GM18909 (cell line): Measurements from ENCODE around the gene GNAQ.

Experiments used
- ATAC-seq: cut with Tn5 transposase; IDR thresholded peaks from one replicate; pipeline ENCODE4 v1.9.1; 2021; ENCODE audit warnings: mild to moderate bottlenecking; ENCODE audit not compliant: unreplicated experiment, poor library complexity

GNAQ gene

DNA sequence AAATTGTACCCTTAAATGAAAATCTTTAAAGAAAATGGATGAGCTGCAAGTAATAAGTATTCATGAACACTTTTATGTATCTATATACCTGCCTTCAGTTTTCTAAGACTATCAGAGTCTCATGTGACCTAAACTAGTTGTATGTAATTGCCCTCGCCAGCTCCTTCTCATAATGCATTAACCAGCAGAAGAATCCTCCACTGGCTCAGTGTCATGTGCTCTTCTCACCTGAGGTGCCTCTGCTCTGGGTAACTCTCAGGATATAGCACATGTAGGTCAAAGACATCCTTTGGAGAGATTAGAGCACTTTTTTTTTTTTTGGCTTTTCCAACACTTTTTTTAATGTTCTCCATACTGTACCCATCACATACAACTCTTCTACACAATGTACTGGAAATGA is 199.8 kb downstream of the GNAQ start:
- no peak for ATAC-seq

DNA sequence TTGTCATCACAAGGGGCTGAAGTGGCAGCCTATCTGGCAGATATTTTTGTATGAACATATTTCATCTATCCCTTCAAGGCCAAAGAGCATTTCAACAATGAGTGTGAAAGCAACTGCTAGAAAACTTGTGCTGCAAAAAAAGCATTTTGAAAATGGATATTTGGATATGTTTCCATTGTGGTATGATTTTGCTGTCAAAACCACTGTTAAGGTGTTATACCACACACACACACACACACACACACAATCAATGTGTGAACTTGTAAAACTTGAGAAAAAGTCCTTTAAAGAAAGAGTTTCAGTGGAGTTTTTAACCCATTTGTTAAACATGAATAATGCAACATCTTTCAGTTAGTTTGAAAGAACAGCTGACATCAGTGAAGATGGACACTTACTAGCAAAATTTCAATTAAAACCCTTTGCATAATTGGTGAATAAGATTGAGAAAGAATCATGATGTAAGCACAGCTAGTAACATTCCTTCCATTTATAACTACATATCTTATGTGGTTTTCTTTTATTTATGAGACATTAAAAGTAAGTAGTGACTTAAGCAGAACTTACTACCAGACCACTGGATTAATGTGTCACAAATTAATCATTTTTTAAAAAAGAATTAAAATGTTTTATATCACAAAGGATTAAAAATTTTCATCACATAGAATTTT is 200.9 kb downstream of the GNAQ start:
- no peak for ATAC-seq

DNA sequence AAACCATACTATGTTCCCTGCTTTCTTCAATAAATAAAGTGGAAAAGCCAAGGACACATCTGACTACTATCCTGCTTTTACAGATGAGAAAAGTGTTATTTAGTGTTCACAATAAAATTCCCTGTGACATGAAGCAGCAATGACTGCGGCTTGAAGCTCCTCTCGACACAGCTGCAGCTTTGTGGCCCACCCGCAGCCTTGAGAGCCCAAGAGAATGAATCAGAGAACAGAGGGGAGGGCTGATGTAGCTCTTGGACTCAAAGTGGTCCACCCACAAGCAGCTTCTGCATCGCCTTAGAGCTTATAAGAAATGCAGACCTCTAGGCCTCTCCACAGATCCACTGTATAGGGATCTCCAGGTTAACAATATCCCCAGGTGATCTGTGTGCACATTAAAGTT is 202.2 kb downstream of the GNAQ start:
- no peak for ATAC-seq

DNA sequence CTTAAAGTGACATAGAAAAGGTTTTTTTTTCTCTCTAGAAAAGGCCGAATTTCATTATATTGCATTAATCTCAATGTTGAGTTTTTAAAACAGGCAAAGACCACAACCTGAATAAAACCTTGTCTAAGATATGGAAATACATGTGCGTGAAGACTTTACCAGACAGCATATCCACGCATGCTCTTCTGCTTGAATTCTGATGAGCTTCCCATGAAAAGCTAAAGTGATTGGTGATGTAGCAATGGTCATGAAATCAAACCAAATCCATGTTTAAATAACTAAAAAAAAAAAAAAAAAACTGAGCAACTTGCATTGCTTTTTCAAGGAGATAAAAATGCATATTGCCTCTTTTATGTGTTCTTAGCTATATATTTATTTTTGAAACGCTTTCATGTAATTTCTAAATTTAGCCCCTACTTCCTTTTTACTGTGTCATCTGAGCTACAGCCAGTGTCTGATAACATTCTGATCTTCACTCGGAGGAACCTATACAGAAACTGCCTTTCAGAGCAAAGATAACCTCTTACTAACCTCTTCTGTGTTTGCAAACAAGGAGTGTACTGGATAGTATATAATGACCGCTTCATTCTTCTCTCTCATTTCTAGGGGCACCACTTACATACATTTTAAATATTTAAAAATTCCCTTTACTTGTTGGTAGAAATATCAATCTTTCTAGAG is 204.4 kb downstream of the GNAQ start:
- no peak for ATAC-seq

DNA sequence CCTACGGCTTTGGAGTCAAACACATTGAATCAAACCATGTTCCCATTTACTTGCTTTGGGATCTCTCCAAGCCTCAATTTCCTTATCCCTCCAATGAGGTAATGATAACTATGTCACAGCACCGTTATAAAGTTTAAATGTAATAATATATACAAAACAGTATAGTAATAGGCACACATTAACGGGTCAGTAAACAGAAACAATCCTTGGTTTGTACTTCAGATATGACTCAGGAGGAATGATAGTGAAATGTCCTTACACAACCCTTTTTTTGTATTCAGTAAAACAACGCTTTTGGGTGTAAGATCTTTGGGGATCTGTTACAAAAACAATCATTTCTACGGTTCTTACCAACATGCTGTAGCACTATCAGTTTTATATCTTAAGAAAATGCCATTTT is 205.0 kb downstream of the GNAQ start:
- no peak for ATAC-seq

DNA sequence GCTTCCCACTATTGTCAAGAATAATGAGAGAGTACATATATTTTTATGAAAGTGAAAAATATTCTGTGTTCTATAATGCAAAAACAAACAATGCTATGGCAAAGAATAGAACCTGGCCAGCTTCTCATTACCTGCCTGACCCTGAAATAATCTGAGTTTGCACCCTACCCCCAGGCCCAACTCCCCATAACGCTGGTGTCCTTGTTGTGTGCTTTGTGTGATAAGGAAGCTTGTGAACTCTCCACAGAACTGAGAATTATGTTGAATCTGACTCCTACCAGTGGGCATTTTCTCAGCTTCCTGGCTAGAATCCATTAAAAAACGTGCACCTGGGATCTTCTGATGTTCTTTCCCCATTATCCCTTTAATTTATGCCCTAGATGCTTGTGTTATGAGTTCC is 205.5 kb downstream of the GNAQ start:
- no peak for ATAC-seq

DNA sequence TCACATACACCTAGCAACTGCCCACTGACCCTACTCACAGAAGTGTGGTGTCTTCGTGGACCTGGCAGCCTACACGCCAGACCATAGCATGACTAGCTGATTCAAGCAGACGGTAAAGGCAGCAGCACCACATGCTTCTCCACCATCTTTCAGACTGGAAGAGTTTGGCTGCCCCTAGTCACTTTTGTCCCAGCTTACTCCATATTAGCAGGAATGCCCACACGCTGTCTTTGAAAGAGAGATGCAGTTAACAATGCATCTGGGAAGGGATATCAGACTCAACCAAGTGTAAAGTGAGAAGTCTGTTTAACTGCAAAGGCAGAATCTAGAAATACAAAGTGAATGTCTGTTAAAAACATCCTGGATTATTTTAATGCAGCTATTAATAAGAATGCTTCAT is 206.2 kb downstream of the GNAQ start:
- ATAC-seq, result no peak

DNA sequence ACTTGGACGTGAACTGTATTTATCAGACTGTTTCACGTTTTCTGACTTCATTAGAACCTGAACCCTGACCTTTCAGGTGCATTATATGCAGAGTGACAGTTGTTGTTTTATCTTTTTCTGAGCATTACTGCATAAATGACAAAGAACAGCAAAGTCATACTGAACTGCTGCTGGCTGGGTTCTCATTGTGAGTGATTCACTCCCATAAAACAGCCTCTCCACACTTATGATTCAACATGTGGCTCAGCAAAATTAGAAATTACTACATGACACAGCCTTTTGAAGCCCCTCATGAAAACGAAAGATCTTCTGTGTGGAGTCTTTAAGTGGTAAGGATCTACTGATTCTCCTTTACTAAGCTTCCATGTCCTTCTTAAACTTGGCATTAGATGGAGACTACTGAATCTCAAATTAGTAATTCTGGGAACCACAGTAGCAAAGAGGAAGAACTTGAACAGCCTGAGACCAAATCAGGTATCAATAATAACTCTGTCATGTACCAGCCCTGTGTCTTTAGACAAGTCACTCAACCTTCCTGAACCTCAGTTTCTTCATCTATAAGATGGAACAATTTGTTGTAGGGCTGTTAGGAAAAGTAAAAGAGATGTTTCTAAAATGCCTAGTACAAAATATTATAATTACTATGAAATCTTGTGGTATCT is 211.2 kb downstream of the GNAQ start:
- ATAC-seq, result no peak

DNA sequence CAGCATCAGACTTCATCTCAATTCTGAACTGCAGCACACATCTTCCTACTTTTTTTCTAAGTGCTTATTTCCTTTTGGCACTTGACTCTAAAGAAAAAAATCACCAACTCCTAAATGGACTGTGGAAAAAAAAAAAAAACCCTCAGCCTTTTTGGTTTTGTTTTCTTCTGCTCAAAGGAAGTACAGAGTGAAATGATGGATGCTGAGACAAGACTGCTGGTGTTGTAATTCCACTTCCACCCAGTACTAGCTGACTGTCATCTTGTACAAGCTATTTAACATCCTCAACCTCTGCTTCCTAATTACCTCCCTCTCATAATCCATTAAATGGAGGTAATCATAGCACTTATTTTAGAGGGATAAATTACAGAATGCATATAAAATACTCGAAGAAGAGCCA is 212.0 kb downstream of the GNAQ start:
- no peak for ATAC-seq

DNA sequence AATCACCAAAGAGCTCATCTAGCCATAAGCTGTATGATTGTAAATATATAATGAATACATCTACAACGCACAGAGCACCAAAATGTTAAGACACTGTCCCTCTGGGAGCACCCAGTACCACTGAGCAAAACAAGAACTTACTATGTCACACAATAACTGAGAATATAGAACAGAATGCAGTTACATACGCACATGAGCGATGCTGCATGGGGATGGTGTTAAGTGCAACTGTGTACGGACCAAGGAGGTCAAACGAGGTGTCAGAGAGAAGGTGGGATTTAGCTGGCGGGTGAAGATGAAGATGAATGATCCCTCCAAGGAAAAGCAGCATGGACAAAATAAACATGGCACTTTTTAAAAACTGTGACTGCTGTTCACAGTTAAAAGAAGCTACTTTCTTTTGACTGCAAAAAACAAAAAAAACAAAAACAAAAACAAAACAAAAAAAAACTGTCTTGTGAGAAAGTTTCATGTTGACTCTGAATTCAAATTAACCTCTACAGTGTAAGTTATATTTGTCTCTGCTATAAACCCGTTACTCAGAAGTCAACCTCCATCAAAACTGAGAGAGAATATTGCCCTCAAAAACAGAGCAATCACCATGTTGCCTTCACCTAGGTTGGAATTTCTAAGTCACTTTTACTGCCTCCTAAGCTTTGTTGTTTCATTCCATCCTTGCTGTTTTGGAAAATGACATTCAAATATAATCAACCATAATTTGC is 213.9 kb downstream of the GNAQ start:
- ATAC-seq, result no peak

DNA sequence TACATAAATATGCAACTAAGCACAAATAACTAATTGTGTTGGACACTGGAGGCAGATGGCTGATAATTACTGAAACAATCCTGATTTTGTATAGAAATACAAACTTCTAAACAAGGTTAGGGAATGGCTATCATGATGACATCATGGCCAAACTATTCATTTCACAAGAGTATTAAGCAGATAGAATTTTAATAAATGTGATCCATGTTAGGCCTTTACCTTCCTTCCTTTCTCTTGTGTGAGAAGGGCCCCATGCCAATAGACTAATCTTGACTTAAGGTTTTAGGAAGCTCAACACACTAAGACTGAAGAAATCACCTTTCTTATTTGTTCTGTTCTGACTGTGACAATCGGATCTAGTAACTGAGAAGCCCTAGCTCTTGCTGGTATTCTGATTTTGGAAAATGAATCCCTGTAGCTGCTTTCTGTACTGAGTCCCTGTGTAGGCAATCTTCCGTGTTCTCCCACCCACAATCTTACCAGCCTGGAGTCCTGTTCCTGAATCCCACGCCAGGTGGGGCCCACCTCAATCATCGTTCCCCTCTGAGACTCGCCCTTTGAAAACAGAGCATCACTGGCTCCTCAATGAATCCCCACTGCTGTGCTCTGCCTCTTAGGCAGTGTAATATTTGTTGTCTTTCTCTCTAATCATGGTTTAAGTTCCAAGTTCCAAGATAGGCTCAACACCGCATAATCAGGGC is 214.8 kb downstream of the GNAQ start:
- no peak for ATAC-seq

DNA sequence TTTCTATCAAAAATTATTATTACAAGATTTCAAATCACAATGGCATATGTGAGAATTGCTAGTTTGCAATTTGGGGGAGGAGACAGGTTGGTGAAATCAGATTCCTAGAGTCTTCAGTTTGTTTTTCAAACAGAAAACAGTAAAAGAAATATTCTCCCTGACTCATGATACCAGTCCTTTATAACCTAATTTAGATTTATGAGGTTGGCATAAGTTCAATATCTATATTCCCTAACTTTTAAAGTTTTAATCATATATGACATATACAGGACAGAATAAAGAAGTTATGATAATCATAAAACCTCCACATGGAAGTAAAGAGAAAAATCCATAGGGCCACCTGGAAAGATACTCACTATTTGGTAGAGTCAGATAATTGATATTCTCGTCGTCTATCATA is 216.4 kb downstream of the GNAQ start:
- ATAC-seq, result no peak

DNA sequence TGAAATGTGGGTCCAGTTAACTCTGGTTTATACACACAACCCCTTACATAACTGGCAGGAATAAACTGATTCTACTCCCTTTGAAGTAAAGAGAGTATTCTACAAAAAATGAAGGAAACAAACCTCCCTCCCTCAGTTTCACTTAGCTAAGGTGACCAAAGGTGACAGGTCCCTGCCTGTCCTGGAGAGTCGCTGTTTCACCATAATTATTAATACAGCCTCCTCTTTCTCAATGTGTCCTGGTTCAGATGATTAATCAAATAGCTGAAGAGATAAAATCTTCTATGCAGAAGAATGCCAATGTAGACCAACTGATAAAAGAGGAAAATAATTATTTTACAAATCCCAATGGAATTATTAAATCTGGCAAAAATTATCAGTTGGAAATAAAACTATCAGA is 219.8 kb downstream of the GNAQ start:
- no peak for ATAC-seq

DNA sequence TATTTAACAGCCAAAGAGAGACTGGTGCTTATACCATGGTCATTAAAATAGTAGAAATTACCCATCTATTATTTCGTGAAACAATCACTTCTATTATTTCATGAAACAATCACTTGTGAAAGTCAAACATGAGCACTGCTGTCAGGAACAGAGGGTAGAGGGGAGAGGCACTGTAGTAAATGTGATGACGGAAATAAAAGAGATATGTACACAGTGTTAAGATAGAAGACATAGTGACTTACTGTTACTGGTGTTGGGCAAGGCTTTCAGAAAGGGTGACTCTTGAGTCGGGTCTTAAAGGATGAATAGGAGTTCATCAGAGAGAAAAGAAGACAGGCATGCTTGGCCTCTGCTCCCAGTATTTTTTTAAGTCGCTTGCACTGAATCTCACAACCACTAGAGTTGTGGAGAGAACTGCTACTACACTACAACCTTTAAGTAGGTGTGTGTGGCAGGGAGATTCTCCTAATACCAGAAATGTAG is 220.9 kb downstream of the GNAQ start:
- no peak for ATAC-seq

DNA sequence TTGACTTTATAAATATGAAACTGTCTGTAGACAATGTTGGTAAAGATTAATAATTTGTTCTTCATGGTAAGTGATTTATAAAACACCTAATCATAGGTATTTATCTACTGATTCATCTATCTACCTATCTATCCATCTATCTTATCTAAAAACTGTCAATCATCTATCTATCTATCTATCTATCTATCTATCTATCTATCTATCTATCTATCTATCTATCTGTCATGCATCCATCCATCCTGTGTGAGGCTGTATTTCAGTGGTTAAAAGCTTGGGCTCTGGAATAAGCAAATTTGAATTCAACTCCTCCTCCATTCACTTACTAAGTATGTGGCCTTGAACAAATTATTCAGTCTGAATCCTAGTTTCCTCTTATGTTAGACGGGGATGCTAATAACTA is 221.6 kb downstream of the GNAQ start:
- ATAC-seq, result no peak

DNA sequence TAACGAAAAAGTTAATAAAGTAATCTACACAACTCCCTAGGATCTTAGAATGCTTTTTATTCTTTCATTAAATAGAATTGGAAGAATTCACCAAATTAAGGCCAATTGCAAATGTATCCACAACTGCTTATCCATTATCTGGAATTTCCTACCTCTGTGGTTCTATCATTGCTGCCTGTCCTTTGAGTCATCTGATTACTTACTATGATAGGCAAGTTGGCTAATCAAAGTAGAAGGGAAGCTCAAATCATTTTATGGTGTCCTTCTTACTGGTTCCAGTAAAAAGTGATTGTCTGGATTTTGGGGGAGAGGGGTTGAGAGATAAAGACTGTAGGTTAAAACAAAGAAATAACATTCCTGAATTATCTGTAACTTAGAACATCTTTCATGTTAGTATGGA is 222.1 kb downstream of the GNAQ start:
- no peak for ATAC-seq

DNA sequence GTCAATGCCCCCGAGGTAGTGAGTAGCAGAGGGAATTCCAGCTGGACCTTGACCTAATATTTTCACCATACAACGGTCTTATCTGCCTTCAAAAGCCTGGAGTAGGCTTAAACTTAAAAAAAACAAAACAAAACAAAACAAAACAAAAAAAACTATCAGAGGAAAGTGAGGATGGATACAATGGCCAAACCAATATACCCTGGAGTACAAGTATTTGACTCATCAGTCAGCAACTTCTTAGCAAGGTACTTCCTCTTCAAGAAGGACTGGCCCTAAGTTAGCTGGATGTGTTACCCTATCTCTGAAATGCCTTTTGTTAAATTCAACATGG is 222.9 kb downstream of the GNAQ start:
- ATAC-seq, result no peak

DNA sequence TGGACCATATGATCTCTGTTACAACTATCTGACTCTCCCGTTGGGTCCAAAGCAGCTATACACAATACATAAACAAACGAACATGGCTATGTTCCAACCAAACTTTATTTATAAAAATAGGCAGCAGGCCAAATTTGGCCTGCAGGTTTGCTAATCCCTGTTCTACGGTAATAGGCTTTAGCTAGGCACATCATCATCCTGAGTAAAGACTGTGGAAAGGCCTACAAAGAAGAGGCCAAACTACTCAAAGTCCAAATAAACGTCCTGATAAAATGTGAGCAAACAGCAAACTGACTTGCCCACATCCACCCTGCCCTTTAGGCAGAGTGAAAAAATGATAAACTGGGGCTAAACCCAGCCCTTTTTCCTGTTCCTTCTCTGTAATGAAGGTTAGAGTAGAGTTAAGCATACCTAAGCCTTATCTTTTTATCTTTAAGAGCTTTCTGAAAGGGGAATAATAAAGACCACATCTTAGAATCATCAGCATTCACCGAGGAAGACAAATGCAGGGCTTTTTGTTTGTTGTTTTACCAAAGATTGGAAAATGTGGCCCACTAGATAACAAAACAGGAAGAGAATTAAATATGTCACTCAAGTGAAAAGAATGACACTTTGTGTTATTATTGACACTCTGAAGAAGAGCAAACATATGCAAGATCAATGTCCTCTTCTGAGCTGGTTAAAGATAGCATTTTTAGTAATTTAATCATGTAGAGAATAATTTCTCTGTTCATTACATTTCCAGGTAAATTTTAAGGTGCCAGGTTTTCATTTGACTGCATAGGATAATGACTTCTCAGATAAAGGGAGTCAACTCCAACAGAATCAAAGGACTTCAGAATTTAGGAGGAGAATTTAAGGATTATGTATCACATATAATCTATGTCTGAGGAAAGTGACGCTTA is 223.5 kb downstream of the GNAQ start:
- ATAC-seq, result no peak

DNA sequence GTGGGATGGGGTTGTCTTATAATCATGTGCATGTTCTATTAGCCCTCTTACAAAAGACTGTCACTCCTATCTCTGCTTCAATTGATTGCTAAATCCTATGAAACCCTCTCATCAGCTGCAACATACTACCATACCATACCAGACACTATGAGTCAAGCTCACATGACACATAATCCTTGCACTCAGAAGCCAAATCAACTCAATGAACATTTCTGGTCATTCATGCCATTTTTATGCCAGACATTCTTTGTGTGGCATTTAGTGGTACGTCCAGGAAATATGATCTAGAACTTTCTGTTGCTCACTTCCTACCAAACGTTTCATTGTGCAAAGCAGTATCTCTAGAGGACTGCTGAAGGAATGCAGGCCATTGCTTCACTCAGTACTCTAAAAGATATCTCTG is 224.3 kb downstream of the GNAQ start:
- ATAC-seq, result no peak

DNA sequence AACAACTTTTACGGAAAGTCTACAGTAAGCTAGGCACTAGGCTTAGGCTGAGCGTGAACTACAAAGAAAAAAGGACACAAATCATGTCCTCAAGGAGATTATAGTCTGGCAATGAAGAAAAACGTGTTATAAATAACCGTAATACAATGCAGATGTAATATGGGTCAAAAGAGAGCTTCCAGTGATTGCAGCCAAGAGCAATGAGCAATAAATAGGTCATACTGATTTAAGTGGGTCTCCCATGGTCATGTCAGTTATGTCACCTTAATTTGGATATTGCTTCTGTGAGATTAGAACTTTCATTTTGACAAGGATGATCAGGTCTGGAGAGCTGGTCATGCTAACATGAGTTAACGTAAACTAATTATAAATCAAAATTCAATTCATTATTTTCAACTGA is 224.9 kb downstream of the GNAQ start:
- no peak for ATAC-seq
